ENCODE results near the gene EXOC6B. TPM values are rescaled to one million over a fixed set of nuclear protein-coding genes. Genes with fewer than 3 reads are reported as not detected.

EXOC6B gene
- total RNA-seq, 1 experiment from 2014 or later, result 40.1 TPM

DNA sequence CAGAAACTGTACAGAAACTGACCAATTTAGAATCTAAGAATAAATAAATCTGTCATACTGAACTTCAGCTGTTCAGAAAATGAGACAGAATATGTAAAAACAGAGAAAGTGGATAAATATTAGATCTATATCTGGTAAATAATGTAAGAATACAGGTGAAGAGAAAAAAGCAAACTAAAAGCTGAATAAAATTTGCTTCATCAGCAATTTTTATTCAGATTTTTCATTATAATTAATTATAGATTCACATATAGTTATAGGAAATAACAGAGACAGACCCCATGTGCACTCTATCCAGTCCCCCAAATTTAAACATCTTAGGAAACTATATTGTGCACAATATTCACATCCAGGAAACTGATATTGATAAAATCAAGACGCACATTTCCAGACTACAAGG is 299.2 kb downstream of the EXOC6B start:
- H3K23me2 ChIP-seq (ENCODE audit: insufficient read length, low read depth, low read length, poor library complexity, severe bottlenecking), result no peaks in the 10 kb centered on the region
- H4K91ac ChIP-seq (ENCODE audit: insufficient read length, low read depth, low read length), result no peak overlapping the region
- H3K27ac Mint-ChIP-seq, result no peak overlapping the region
- H3K23ac ChIP-seq (ENCODE audit: insufficient read length, low read depth, low read length), result no peak overlapping the region
- H2BK20ac ChIP-seq (ENCODE audit: low read depth, low read length, poor library complexity, severe bottlenecking), result no peak overlapping the region
- H3K27me3 Mint-ChIP-seq (ENCODE audit: low read depth), result no peaks in the 10 kb centered on the region
- H2BK15ac ChIP-seq (ENCODE audit: low read depth, low read length), result no peak overlapping the region
- H3K9ac ChIP-seq (ENCODE audit: extremely low read depth, insufficient read length, low read length), result no peak overlapping the region
- H2BK12ac ChIP-seq (ENCODE audit: insufficient read length, low read depth, low read length), result no peak overlapping the region
- H3T11ph ChIP-seq (ENCODE audit: low read length), result no peak overlapping the region
- H4K8ac ChIP-seq (replicated peaks; ENCODE audit: insufficient read length, low read depth, low read length), result no peak overlapping the region
- H3K4ac ChIP-seq (ENCODE audit: low read depth, low read length), result no peak overlapping the region
- H3K27me3 ChIP-seq (ENCODE audit: insufficient read depth, low read length), result no peaks in the 10 kb centered on the region
- H3K9me3 ChIP-seq (ENCODE audit: control insufficient read depth, low read depth, low read length), result no peaks in the 10 kb centered on the region
- H2AK5ac ChIP-seq (ENCODE audit: insufficient read length, low read length), result no peak overlapping the region
- H3K18ac ChIP-seq (ENCODE audit: insufficient read length, low read depth, low read length), result no peak overlapping the region
- no peak overlapping the region for H2BK120ac ChIP-seq (ENCODE audit: low read depth, low read length, poor library complexity, severe bottlenecking)
- no peaks in the 10 kb centered on the region; a peak in 1 of 7 replicates for H3K36me3 Mint-ChIP-seq (ENCODE audit: insufficient read depth in 1 of 3, low read depth in 3 of 3)
- H3K4me2 ChIP-seq (ENCODE audit: insufficient read depth, insufficient read length, low read length), result no peak overlapping the region
- no peak overlapping the region for H3K14ac ChIP-seq (ENCODE audit: insufficient read depth, low read length)
- H3K4me1 ChIP-seq (ENCODE audit: insufficient read depth, low read length), result no peaks in the 10 kb centered on the region
- peaks cover 0 to 5% of the 10 kb centered on the region in 2 experiments; a peak in 2 of 4 replicates for H3K4me1 Mint-ChIP-seq
- H3K27ac ChIP-seq (ENCODE audit: insufficient read length, low read depth, low read length), result no peak overlapping the region
- H3K4me3 Mint-ChIP-seq, result no peak overlapping the region
- H4K5ac ChIP-seq (ENCODE audit: insufficient read length, low read depth, low read length), result no peak overlapping the region
- no peaks in the 10 kb centered on the region for H4K20me1 ChIP-seq (ENCODE audit: control insufficient read depth, insufficient read depth, insufficient read length)
- no peak overlapping the region for H2AFZ ChIP-seq (ENCODE audit: low read length)
- no peak for DNase-seq
- H3K56ac ChIP-seq (ENCODE audit: insufficient read length, low read depth, low read length), result no peak overlapping the region
- no peaks in the 10 kb centered on the region for H3K79me1 ChIP-seq (ENCODE audit: insufficient read depth, low read depth, low read length, poor library complexity, severe bottlenecking)
- no peaks in the 10 kb centered on the region for H3K79me2 ChIP-seq (ENCODE audit: insufficient read depth, low read length)
- WGBS (ENCODE audit: extremely low coverage, insufficient read length, low lambda C conversion rate), result no CpG with 5 or more reads among the region's 1 CpG
- H2BK5ac ChIP-seq (ENCODE audit: insufficient read length, low read length), result no peak overlapping the region
- TF ChIP-seq, protein P1, sequence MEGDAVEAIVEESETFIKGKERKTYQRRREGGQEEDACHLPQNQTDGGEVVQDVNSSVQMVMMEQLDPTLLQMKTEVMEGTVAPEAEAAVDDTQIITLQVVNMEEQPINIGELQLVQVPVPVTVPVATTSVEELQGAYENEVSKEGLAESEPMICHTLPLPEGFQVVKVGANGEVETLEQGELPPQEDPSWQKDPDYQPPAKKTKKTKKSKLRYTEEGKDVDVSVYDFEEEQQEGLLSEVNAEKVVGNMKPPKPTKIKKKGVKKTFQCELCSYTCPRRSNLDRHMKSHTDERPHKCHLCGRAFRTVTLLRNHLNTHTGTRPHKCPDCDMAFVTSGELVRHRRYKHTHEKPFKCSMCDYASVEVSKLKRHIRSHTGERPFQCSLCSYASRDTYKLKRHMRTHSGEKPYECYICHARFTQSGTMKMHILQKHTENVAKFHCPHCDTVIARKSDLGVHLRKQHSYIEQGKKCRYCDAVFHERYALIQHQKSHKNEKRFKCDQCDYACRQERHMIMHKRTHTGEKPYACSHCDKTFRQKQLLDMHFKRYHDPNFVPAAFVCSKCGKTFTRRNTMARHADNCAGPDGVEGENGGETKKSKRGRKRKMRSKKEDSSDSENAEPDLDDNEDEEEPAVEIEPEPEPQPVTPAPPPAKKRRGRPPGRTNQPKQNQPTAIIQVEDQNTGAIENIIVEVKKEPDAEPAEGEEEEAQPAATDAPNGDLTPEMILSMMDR (conservative IDR thresholded peaks at IDR 0.05), result no peak
- H3K9me3 Mint-ChIP-seq, result no peaks in the 10 kb centered on the region
